ENCODE data around the gene KLHDC8A.
"Not testable (repeated sequence)": the region's sequence is repeated elsewhere in the genome, so short reads cannot be mapped to it uniquely, and the experiment has no call there.

KLHDC8A gene

DNA sequence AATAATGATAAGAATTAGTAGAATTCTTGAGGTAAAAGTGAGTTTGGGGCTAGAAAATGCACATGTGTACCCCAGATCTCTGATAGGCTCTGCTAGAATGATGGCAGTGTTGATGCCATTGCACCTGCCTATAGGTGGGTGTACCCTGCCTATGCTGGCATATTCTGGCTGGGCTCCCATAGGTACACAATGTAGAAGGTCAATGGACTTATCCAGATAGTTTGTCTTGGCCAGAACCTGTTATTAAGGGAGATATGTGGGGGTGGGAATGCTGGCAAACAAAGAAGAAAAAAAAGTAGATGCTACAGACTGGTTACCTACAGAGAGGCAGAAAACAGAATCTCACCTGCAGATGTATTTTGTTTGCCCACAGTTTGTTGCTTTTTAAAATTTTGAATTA is 14.1 kb upstream of the KLHDC8A start:
- peaks cover 2 to 20% of the 10 kb centered on the region in 2 donors for H3K27me3 ChIP-seq (ENCODE audit: control insufficient read depth in 1 of 2, insufficient read depth in 2 of 2, low read length in 2 of 2)
- H3K4me3 ChIP-seq (ENCODE audit: low read length in 2 of 2): no peak overlapping the region
- no peaks in the 10 kb centered on the region for H3K9me3 ChIP-seq (ENCODE audit: control insufficient read depth in 2 of 2, low read length in 2 of 2)
- H3K9ac ChIP-seq (ENCODE audit: low read length in 2 of 2): no peak overlapping the region
- no peak overlapping the region for H3K27ac ChIP-seq (ENCODE audit: low read length)
- no peaks in the 10 kb centered on the region for H3K36me3 ChIP-seq (ENCODE audit: control insufficient read depth in 2 of 2, insufficient read depth in 2 of 2, low read length in 2 of 2)
- peaks cover 3% of the 10 kb centered on the region for H3K4me1 ChIP-seq (ENCODE audit: control insufficient read depth, insufficient read depth, low read length)

DNA sequence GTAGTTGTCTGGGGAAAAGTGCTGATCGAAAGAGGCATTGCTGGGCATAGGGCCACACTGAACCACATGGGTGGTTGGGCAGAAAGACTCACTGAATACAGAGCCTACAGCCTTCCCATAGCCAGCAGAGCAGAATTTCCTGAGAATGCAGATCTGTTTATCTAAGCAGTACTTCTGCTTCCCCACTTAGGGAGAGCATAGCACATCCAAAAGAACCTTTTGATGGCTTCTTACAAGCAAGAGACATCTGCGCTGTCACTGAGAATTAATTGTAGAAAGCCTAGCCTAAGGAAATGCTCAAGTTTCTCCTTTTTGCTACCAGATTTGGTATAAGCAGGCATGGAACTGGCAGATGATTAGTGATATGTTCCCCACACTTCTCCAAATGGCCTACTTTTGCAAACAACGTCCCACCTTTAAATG is 13.0 kb upstream of the KLHDC8A start:
- H3K4me3 ChIP-seq (ENCODE audit: low read length in 2 of 2): no peak overlapping the region
- peaks cover 3% of the 10 kb centered on the region for H3K4me1 ChIP-seq (ENCODE audit: control insufficient read depth, insufficient read depth, low read length)
- H3K36me3 ChIP-seq (ENCODE audit: control insufficient read depth in 2 of 2, insufficient read depth in 2 of 2, low read length in 2 of 2): no peaks in the 10 kb centered on the region
- H3K9ac ChIP-seq (ENCODE audit: low read length in 2 of 2): no peak overlapping the region
- peaks cover 2 to 16% of the 10 kb centered on the region in 2 donors for H3K27me3 ChIP-seq (ENCODE audit: control insufficient read depth in 1 of 2, insufficient read depth in 2 of 2, low read length in 2 of 2)
- H3K9me3 ChIP-seq (ENCODE audit: control insufficient read depth in 2 of 2, low read length in 2 of 2): no peaks in the 10 kb centered on the region
- H3K27ac ChIP-seq (ENCODE audit: low read length): no peak overlapping the region

DNA sequence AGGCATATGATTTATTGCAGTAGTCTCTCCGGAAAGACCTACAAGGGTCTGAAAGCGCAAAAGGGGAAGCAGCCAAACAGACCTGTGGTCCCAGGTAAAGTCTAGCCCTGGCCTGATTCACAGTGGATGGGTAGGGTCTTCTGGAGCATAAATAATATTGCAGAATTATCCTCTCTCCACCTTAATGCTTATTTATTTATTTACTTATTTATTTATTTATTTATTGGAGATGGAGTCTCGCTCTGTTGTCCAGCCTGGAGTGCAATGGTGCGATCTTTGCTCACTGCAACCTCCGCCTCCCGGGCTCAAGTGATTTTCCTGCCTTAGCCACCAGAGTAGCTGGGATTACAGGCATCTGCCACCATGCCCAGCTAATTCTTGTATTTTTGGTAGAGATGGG is 11.8 kb upstream of the KLHDC8A start:
- Histone ChIP-seq H3K27me3 (ENCODE audit: control insufficient read depth in 1 of 2, insufficient read depth in 2 of 2, low read length in 2 of 2) (peaks cover 2 to 8% of the 10 kb centered on the region in 2 donors), H3K36me3 (ENCODE audit: control insufficient read depth in 2 of 2, insufficient read depth in 2 of 2, low read length in 2 of 2) (no peaks in the 10 kb centered on the region), H3K9ac (ENCODE audit: low read length in 2 of 2) (no peak overlapping the region), H3K4me3 (ENCODE audit: low read length in 2 of 2) (no peak overlapping the region), H3K27ac (ENCODE audit: low read length) (no peak overlapping the region), H3K4me1 (ENCODE audit: control insufficient read depth, insufficient read depth, low read length) (no peaks in the 10 kb centered on the region), H3K9me3 (ENCODE audit: control insufficient read depth in 2 of 2, low read length in 2 of 2) (no peaks in the 10 kb centered on the region)

- no peak overlapping the region for H3K9ac ChIP-seq (ENCODE audit: low read length in 2 of 2)
- H3K4me1 ChIP-seq (ENCODE audit: control insufficient read depth, insufficient read depth, low read length): no peaks in the 10 kb centered on the region
- no peaks in the 10 kb centered on the region for H3K9me3 ChIP-seq (ENCODE audit: control insufficient read depth in 2 of 2, low read length in 2 of 2)
- H3K4me3 ChIP-seq (ENCODE audit: low read length in 2 of 2): no peak overlapping the region
- peaks cover 0 to 2% of the 10 kb centered on the region in 2 donors for H3K27me3 ChIP-seq (ENCODE audit: control insufficient read depth in 1 of 2, insufficient read depth in 2 of 2, low read length in 2 of 2)
- H3K36me3 ChIP-seq (ENCODE audit: control insufficient read depth in 2 of 2, insufficient read depth in 2 of 2, low read length in 2 of 2): no peaks in the 10 kb centered on the region
- no peak overlapping the region for H3K27ac ChIP-seq (ENCODE audit: low read length)
These were observed 9.3 kb upstream of the KLHDC8A start for GRCh38 chr1:205365945-205366463.

- H3K36me3 ChIP-seq (ENCODE audit: control insufficient read depth in 2 of 2, insufficient read depth in 2 of 2, low read length in 2 of 2); H3K4me1 ChIP-seq (ENCODE audit: control insufficient read depth, insufficient read depth, low read length); H3K27me3 ChIP-seq (ENCODE audit: control insufficient read depth in 1 of 2, insufficient read depth in 2 of 2, low read length in 2 of 2); H3K27ac ChIP-seq (ENCODE audit: low read length); H3K4me3 ChIP-seq (ENCODE audit: low read length in 2 of 2); H3K9ac ChIP-seq (ENCODE audit: low read length in 2 of 2); H3K9me3 ChIP-seq (ENCODE audit: control insufficient read depth in 2 of 2, low read length in 2 of 2): not testable (repeated sequence)
These were observed 8.4 kb upstream of the KLHDC8A start for GRCh38 chr1:205365086-205365485.

GRCh38 chr1:205360891-205361290 is 4.2 kb upstream of the KLHDC8A start:
- Histone ChIP-seq H3K4me3 (ENCODE audit: low read length in 2 of 2) (no peak overlapping the region), H3K9me3 (ENCODE audit: control insufficient read depth in 2 of 2, low read length in 2 of 2) (no peaks in the 10 kb centered on the region), H3K4me1 (ENCODE audit: control insufficient read depth, insufficient read depth, low read length) (no peaks in the 10 kb centered on the region), H3K9ac (ENCODE audit: low read length in 2 of 2) (no peak overlapping the region), H3K27ac (ENCODE audit: low read length) (no peak overlapping the region), H3K36me3 (ENCODE audit: control insufficient read depth in 2 of 2, insufficient read depth in 2 of 2, low read length in 2 of 2) (no peaks in the 10 kb centered on the region), H3K27me3 (ENCODE audit: control insufficient read depth in 1 of 2, insufficient read depth in 2 of 2, low read length in 2 of 2) (peaks cover 0 to 2% of the 10 kb centered on the region in 2 donors)

DNA sequence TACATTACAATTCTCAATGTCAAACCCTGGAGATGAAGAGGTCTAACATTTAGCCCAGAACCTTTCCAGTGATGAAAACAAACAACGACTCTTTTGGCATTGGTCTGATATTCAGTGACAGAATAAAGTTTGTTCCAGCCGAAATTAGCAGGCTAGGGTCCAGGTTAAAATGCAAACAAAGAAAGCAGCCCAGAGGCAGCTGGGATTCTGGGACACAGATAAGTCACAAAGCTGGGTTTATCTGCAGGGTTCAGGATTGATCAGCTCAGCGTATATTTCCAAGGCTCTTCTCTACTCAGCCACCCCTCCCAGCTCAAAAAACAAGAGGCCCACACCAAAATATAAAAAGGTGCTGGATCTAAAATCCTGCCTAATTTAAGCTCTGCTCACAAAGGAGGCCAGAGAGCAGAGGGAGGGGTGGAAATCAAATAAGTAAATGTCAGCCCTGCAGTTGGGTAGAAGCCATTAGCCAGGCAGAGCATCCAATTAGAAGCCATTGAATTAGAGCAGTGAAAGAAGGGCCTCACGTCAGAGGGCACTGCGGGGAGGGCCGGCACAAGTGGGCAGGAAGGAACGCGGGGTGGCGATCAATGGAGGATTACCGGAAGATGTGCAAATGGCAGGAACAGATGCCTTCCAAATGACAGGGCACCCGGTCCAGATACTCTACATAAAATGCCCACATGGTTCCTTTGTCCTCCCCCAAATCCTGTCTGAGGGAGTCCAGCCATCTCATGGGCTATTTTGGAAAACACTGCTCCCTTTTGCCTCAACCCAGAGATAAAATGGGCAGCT is 3.2 kb upstream of the KLHDC8A start:
- H3K4me3 ChIP-seq (ENCODE audit: low read length in 2 of 2): no peak overlapping the region
- H3K4me1 ChIP-seq (ENCODE audit: control insufficient read depth, insufficient read depth, low read length): no peaks in the 10 kb centered on the region
- H3K27ac ChIP-seq (ENCODE audit: low read length): no peak overlapping the region
- H3K9me3 ChIP-seq (ENCODE audit: control insufficient read depth in 2 of 2, low read length in 2 of 2): no peaks in the 10 kb centered on the region
- H3K9ac ChIP-seq (ENCODE audit: low read length in 2 of 2): no peak overlapping the region
- H3K27me3 ChIP-seq (ENCODE audit: control insufficient read depth in 1 of 2, insufficient read depth in 2 of 2, low read length in 2 of 2): peaks cover 0 to 2% of the 10 kb centered on the region in 2 donors
- H3K36me3 ChIP-seq (ENCODE audit: control insufficient read depth in 2 of 2, insufficient read depth in 2 of 2, low read length in 2 of 2): no peaks in the 10 kb centered on the region

DNA sequence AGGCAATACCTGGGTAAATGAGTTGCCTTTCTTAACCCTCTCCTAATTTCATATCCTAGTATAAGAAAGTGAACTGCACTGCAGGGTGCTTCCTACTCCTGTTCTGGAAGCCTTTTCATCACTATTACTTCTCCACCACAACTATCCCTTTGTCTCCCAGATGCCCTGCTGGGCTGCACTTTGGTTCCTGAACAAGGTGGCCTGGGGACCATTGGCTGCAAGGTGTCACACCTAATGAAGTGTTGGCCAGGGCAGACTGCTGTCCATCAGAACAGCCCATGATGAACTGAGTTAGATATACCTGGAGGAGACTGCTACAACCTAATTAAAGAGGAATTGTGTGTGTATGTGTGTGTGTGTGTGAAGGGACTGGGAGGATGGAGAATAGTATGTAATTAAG is 1.9 kb upstream of the KLHDC8A start:
- no peak overlapping the region for H3K27ac ChIP-seq (ENCODE audit: low read length)
- peaks cover 0 to 2% of the 10 kb centered on the region in 2 donors for H3K27me3 ChIP-seq (ENCODE audit: control insufficient read depth in 1 of 2, insufficient read depth in 2 of 2, low read length in 2 of 2)
- no peaks in the 10 kb centered on the region for H3K9me3 ChIP-seq (ENCODE audit: control insufficient read depth in 2 of 2, low read length in 2 of 2)
- H3K36me3 ChIP-seq (ENCODE audit: control insufficient read depth in 2 of 2, insufficient read depth in 2 of 2, low read length in 2 of 2): no peaks in the 10 kb centered on the region
- H3K9ac ChIP-seq (ENCODE audit: low read length in 2 of 2): no peak overlapping the region
- no peak overlapping the region for H3K4me3 ChIP-seq (ENCODE audit: low read length in 2 of 2)
- H3K4me1 ChIP-seq (ENCODE audit: control insufficient read depth, insufficient read depth, low read length): no peaks in the 10 kb centered on the region

DNA sequence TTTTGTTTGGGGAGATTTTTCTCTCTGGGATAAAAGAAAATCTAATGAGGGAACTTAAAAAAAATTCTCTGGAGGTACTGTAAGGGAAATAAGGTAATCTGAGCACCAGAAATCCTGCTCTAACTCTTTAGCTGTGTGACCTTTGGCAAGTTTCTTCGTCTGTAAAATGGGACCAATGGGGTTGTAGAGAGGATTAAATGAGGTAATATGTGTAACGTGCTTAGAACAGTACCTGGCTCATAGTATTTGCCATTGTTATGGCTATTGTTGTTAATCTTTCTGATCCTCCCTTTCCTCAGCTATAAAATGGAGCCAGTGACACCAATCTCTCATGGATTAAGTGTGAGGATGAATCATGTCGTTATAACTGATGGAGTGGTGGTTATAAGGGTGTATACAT is 845 bp upstream of the KLHDC8A start:
- Histone ChIP-seq H3K4me3 (ENCODE audit: low read length in 2 of 2) (no peak overlapping the region), H3K27ac (ENCODE audit: low read length) (no peak overlapping the region), H3K9ac (ENCODE audit: low read length in 2 of 2) (no peak overlapping the region)

DNA sequence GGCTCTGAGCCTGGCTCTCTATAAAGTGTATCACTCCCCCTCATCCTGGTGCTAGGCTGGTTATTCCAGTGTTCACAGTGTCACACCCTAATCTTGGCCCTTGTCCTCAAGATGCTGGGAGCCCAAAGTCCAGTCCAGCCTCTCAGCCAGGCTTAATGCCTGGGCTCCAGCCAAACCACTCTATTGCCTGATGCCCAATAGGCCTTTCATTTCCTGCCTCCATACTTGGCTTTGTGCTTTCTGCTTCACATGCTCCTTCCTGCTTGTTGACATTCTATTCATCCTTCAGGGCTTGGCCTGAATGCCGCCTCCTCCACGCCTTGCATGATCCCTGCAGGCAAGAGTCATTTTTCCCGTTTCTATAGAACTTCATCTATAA is 1.7 kb downstream of the KLHDC8A start:
- no peak overlapping the region for H3K27ac ChIP-seq (ENCODE audit: low read length)
- no peaks in the 10 kb centered on the region for H3K4me1 ChIP-seq (ENCODE audit: control insufficient read depth, insufficient read depth, low read length)
- H3K36me3 ChIP-seq (ENCODE audit: control insufficient read depth in 2 of 2, insufficient read depth in 2 of 2, low read length in 2 of 2): no peaks in the 10 kb centered on the region
- no peaks in the 10 kb centered on the region for H3K9me3 ChIP-seq (ENCODE audit: control insufficient read depth in 2 of 2, low read length in 2 of 2)
- no peak overlapping the region for H3K9ac ChIP-seq (ENCODE audit: low read length in 2 of 2)
- peaks cover 0 to 4% of the 10 kb centered on the region in 2 donors for H3K27me3 ChIP-seq (ENCODE audit: control insufficient read depth in 1 of 2, insufficient read depth in 2 of 2, low read length in 2 of 2)
- no peak overlapping the region for H3K4me3 ChIP-seq (ENCODE audit: low read length in 2 of 2)

More for the DNA sequence above, 845 bp upstream of the KLHDC8A start:
- Histone ChIP-seq H3K4me1 (ENCODE audit: control insufficient read depth, insufficient read depth, low read length) (no peaks in the 10 kb centered on the region), H3K36me3 (ENCODE audit: control insufficient read depth in 2 of 2, insufficient read depth in 2 of 2, low read length in 2 of 2) (no peaks in the 10 kb centered on the region), H3K27me3 (ENCODE audit: control insufficient read depth in 1 of 2, insufficient read depth in 2 of 2, low read length in 2 of 2) (peaks cover 0 to 2% of the 10 kb centered on the region in 2 donors), H3K9me3 (ENCODE audit: control insufficient read depth in 2 of 2, low read length in 2 of 2) (no peaks in the 10 kb centered on the region)
